ENCODE results near the gene CST7. TPM values are rescaled to one million over a fixed set of nuclear protein-coding genes. Genes with fewer than 3 reads are reported as not detected.

Gene CST7
- total RNA-seq, 1 experiment from 2014 or later, result not detected

DNA sequence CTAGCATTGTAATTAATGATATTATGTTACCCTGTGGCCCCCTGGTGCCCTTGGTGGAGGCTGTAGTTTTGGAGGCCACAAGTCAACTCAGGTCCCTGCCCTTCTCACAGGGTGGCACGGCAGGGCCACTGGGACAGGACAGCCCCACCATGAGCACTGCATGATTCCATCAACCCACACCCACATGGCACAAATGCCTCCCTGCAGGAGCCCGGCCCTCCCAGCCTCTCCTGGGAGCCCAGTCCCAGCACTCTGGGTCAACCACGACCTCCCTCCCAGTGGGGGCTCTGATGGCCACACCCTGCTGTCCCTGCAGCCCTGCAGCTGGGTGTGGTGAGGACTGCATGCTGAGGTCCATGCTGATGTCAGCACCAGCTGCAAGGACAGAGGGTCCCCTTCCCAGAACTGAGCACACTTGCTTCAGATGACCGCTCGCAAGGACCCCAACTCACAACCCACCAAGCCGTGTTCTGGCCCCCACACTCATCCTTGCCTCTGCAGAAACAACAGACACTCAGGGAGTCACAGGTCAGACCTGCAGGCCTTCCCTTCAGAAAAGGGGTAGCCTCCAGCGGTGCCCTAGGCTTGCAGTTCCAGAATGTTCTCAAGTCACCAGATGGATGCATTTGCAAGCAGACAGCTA is 15.7 kb upstream of the CST7 start:
- ChIA-PET POLR2A (no interaction called here), CTCF (no interaction called here)
- H3K27ac ChIP-seq (ENCODE audit: low read length), result no peak overlapping the region
- H3K27me3 ChIP-seq (ENCODE audit: control insufficient read depth, insufficient read depth, low read length), result no peaks in the 10 kb centered on the region
- no peaks in the 10 kb centered on the region for H3K4me1 ChIP-seq (ENCODE audit: control insufficient read depth, insufficient read depth, low read length)
- no peak for TF ChIP-seq SIN3A (IDR thresholded peaks at IDR 0.05; ENCODE audit: borderline replicate concordance, insufficient read depth, low read depth, low read length)
- no peak for TF ChIP-seq TCF7L2 (IDR thresholded peaks at IDR 0.05; ENCODE audit: low read depth, low read length)
- TF ChIP-seq, protein P1, sequence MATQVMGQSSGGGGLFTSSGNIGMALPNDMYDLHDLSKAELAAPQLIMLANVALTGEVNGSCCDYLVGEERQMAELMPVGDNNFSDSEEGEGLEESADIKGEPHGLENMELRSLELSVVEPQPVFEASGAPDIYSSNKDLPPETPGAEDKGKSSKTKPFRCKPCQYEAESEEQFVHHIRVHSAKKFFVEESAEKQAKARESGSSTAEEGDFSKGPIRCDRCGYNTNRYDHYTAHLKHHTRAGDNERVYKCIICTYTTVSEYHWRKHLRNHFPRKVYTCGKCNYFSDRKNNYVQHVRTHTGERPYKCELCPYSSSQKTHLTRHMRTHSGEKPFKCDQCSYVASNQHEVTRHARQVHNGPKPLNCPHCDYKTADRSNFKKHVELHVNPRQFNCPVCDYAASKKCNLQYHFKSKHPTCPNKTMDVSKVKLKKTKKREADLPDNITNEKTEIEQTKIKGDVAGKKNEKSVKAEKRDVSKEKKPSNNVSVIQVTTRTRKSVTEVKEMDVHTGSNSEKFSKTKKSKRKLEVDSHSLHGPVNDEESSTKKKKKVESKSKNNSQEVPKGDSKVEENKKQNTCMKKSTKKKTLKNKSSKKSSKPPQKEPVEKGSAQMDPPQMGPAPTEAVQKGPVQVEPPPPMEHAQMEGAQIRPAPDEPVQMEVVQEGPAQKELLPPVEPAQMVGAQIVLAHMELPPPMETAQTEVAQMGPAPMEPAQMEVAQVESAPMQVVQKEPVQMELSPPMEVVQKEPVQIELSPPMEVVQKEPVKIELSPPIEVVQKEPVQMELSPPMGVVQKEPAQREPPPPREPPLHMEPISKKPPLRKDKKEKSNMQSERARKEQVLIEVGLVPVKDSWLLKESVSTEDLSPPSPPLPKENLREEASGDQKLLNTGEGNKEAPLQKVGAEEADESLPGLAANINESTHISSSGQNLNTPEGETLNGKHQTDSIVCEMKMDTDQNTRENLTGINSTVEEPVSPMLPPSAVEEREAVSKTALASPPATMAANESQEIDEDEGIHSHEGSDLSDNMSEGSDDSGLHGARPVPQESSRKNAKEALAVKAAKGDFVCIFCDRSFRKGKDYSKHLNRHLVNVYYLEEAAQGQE (IDR thresholded peaks at IDR 0.05; ENCODE audit: insufficient read depth in 1 of 2, low read depth in 2 of 2, low read length in 1 of 2), result no peak
- TF ChIP-seq, protein P2, sequence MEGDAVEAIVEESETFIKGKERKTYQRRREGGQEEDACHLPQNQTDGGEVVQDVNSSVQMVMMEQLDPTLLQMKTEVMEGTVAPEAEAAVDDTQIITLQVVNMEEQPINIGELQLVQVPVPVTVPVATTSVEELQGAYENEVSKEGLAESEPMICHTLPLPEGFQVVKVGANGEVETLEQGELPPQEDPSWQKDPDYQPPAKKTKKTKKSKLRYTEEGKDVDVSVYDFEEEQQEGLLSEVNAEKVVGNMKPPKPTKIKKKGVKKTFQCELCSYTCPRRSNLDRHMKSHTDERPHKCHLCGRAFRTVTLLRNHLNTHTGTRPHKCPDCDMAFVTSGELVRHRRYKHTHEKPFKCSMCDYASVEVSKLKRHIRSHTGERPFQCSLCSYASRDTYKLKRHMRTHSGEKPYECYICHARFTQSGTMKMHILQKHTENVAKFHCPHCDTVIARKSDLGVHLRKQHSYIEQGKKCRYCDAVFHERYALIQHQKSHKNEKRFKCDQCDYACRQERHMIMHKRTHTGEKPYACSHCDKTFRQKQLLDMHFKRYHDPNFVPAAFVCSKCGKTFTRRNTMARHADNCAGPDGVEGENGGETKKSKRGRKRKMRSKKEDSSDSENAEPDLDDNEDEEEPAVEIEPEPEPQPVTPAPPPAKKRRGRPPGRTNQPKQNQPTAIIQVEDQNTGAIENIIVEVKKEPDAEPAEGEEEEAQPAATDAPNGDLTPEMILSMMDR (IDR thresholded peaks at IDR 0.05), result no peak
- TF ChIP-seq POLR2AphosphoS5 (IDR thresholded peaks at IDR 0.05; ENCODE audit: low read depth, low read length), result no peak
- in situ Hi-C loops (cut with HindIII; ENCODE audit: low pct_unique_long_range_greater_than_20kb, low sequenced_read_pairs) (no loop called here), intact Hi-C loops (cut with micrococcal nuclease; ENCODE audit: unreplicated experiment) (no loop called here)
- no peak overlapping the region for H3K4me3 ChIP-seq (ENCODE audit: low read depth in 2 of 2, low read length in 2 of 2)
- H3K36me3 ChIP-seq (ENCODE audit: control insufficient read depth, insufficient read depth, low read length), result no peaks in the 10 kb centered on the region
- ATAC-seq (no peak), DNase-seq (ENCODE audit: low read depth, low spot score) (no peak)
- no peaks in the 10 kb centered on the region for H3K9me3 ChIP-seq (ENCODE audit: control insufficient read depth, insufficient read depth, low read depth, low read length)
- BruUV-seq (replicated peaks), result no TSS peak

- DNase-seq (ENCODE audit: low read depth, low spot score), result no peak
- H3K4me3 ChIP-seq (ENCODE audit: low read depth in 2 of 2, low read length in 2 of 2), result no peak overlapping the region
- no TSS peak for BruUV-seq (replicated peaks)
- POLR2A ChIA-PET, result no interaction called here
- intact Hi-C loops (cut with micrococcal nuclease; ENCODE audit: unreplicated experiment), result no loop called here
- H3K9me3 ChIP-seq (ENCODE audit: control insufficient read depth, insufficient read depth, low read depth, low read length), result no peaks in the 10 kb centered on the region
- no peaks in the 10 kb centered on the region for H3K4me1 ChIP-seq (ENCODE audit: control insufficient read depth, insufficient read depth, low read length)
- no peak overlapping the region for H3K27ac ChIP-seq (ENCODE audit: low read length)
- CTCF ChIA-PET, result no interaction called here
- in situ Hi-C loops (cut with HindIII; ENCODE audit: low pct_unique_long_range_greater_than_20kb, low sequenced_read_pairs), result no loop called here
- no peaks in the 10 kb centered on the region for H3K36me3 ChIP-seq (ENCODE audit: control insufficient read depth, insufficient read depth, low read length)
- TF ChIP-seq, protein P2 (IDR thresholded peaks at IDR 0.05), result no peak
- TF ChIP-seq, protein P1 (IDR thresholded peaks at IDR 0.05; ENCODE audit: insufficient read depth in 1 of 2, low read depth in 2 of 2, low read length in 1 of 2), result no peak
- no peak for TF ChIP-seq SIN3A (IDR thresholded peaks at IDR 0.05; ENCODE audit: borderline replicate concordance, insufficient read depth, low read depth, low read length)
- no peak for TF ChIP-seq TCF7L2 (IDR thresholded peaks at IDR 0.05; ENCODE audit: low read depth, low read length)
- no peak for TF ChIP-seq POLR2AphosphoS5 (IDR thresholded peaks at IDR 0.05; ENCODE audit: low read depth, low read length)
- H3K27me3 ChIP-seq (ENCODE audit: control insufficient read depth, insufficient read depth, low read length), result no peaks in the 10 kb centered on the region
- ATAC-seq, result no peak
Observed at GRCh38 chr20:24934101-24934661, 14.9 kb upstream of the CST7 start.
